Right lobe of liver (tissue), 6 donors: ENCODE results near the gene TCTN2. TPM values are rescaled to one million over a fixed set of nuclear protein-coding genes. Genes with fewer than 3 reads are reported as not detected.

Source experiments
- ATAC-seq, 4 donors: fragments of 200-7000 bp; cut with Tn5 transposase; one replicate each; pipeline ENCODE4 v1.9.1; 2020; ENCODE audit warnings: mild to moderate bottlenecking in 4 of 4, moderate library complexity in 4 of 4
- DNase-seq, 3 donors: peaks; one replicate each; pipeline ENCODE4 v3.0.0-alpha.2; 2020
- H3K27ac ChIP-seq, 3 donors: fragments of 200-600 bp; one replicate each; pipeline ENCODE4 v1.8.0; 2022
- H3K27me3 ChIP-seq, 2 donors: fragments of 200-600 bp; one replicate each; pipeline ENCODE4 v1.8.0; 2022
- H3K36me3 ChIP-seq, 4 donors: fragments of 200-600 bp; sonication (generic) in 1 of 4; one replicate each; pipeline versions ENCODE4 v1.5.1 to v1.8.0; 2017 to 2022; ENCODE audit warnings: control low read depth in 1 of 4
- H3K4me1 ChIP-seq, 4 donors: fragments of 200-600 bp; sonication (generic) in 1 of 4; one replicate each; pipeline versions ENCODE4 v1.5.1 to v1.8.0; 2017 to 2022; ENCODE audit warnings: control low read depth in 1 of 4
- H3K4me3 ChIP-seq, 3 donors: fragments of 200-600 bp; one replicate each; pipeline ENCODE4 v1.8.0; 2022
- H3K9me3 ChIP-seq, 4 donors: fragments of 200-600 bp; sonication (generic) in 1 of 4; one replicate each; pipeline versions ENCODE4 v1.5.1 to v1.8.0; 2017 to 2022; ENCODE audit warnings: control low read depth in 1 of 4
- CTCF ChIP-seq, 4 donors: fragments of 200-600 bp in 3 of 4; fragments of 450-650 bp in 1 of 4; IDR thresholded peaks; one replicate each; pipeline versions ENCODE4 v1.5.1 to v1.8.0; 2016 to 2022; ENCODE audit warnings: antibody characterized with exemption in 4 of 4, mild to moderate bottlenecking in 2 of 4
- POLR2A ChIP-seq: fragments of 450-650 bp; IDR thresholded peaks from one replicate; pipeline ENCODE4 v1.6.1; 2017; ENCODE audit warnings: antibody characterized with exemption, mild to moderate bottlenecking
- WGBS: methylation state at CpG from one replicate; pipeline ENCODE4 v1.1.6; 2018; ENCODE audit warnings: low coverage, low lambda C conversion rate; ENCODE audit not compliant: insufficient coverage; ENCODE audit errors: missing lambda C conversion rate; 5-methylcytosine and 5-hydroxymethylcytosine counted together
- intact Hi-C, 2 donors: fragments of 100-400 bp; cut with DNase I; formaldehyde crosslinking; loops; one replicate each; pipeline versions ENCODE4 v1.11.2 to v1.14.1; 2022
- total RNA-seq, 6 experiments: library from RNA; depleted of rRNA in 2 of 6; stranded (reverse); fragments of >200 nt in 2 of 6; fragmentation: NEBNext Ultra II Directional in 3 of 6; extraction: Animal tissue kit (Norgen Biotek cat#: 25700) in 3 of 6; gene quantifications; one replicate each; pipeline versions ENCODE4 v1.1.0 to v1.2.4, GENCODE V29; 2016 to 2023
- donor health status: DM: no; HTN: yes; CAD: no.
- donor health status: DM: no; HTN: no; CAD: no.
- donor health status: DM: no; HTN: no; CAD: no.
- donor health status: DM: no; HTN: yes; CAD: no.
- donor health status: DM: no; HTN: yes; CAD: no.

Gene TCTN2
- total RNA-seq, 6 experiments from 2014 or later = 0.61 to 1.2 (median 0.88) TPM

GRCh38 chr12:123732251-123732650, 61.3 kb downstream of the TCTN2 start:
- TF ChIP-seq CTCF (IDR thresholded peaks at IDR 0.05) (no peak), POLR2A (no peak)
- peaks cover 0 to 52% (median 15%) of the 10 kb centered on the region in 4 donors for H3K36me3 ChIP-seq
- H3K4me3 ChIP-seq = no peak overlapping the region
- intact Hi-C loops = no loop called here
- ATAC-seq = no peak
- no peak overlapping the region for H3K27ac ChIP-seq
- 83% methylated on average over 6 of the region's 12 CpGs for WGBS
- no peaks in the 10 kb centered on the region for H3K9me3 ChIP-seq
- H3K4me1 ChIP-seq = no peaks in the 10 kb centered on the region
- no peaks in the 10 kb centered on the region for H3K27me3 ChIP-seq
- no peak for DNase-seq

- no peak overlapping the region for H3K27ac ChIP-seq
- TF ChIP-seq CTCF (IDR thresholded peaks at IDR 0.05) (no peak), POLR2A (no peak)
- intact Hi-C loops = no loop called here
- H3K36me3 ChIP-seq = peaks cover 0 to 49% (median 13%) of the 10 kb centered on the region in 4 donors
- ATAC-seq (no peak), DNase-seq (no peak)
- no peak overlapping the region for H3K4me3 ChIP-seq
- 67% methylated on average over 6 of the region's 10 CpGs for WGBS
- no peaks in the 10 kb centered on the region for H3K4me1 ChIP-seq
- H3K27me3 ChIP-seq = no peaks in the 10 kb centered on the region
- H3K9me3 ChIP-seq = no peaks in the 10 kb centered on the region
Measured at GRCh38 chr12:123733229-123733628, 62.3 kb downstream of the TCTN2 start.

GRCh38 chr12:123734268-123734667, 63.4 kb downstream of the TCTN2 start:
- H3K27ac ChIP-seq = no peak overlapping the region
- H3K36me3 ChIP-seq = peaks cover 0 to 47% (median 13%) of the 10 kb centered on the region in 4 donors
- TF ChIP-seq CTCF (IDR thresholded peaks at IDR 0.05) (no peak), POLR2A (no peak)
- WGBS = 100% methylated on average over 3 of the region's 5 CpGs
- H3K27me3 ChIP-seq = no peaks in the 10 kb centered on the region
- no peak for ATAC-seq
- intact Hi-C loops = no loop called here
- no peaks in the 10 kb centered on the region for H3K4me1 ChIP-seq
- H3K4me3 ChIP-seq = no peak overlapping the region
- no peak for DNase-seq
- H3K9me3 ChIP-seq = no peaks in the 10 kb centered on the region

- no peak overlapping the region for H3K4me3 ChIP-seq
- no peak overlapping the region for H3K27ac ChIP-seq
- H3K36me3 ChIP-seq = peaks cover 0 to 50% (median 10%) of the 10 kb centered on the region in 4 donors
- no peaks in the 10 kb centered on the region for H3K9me3 ChIP-seq
- DNase-seq (no peak), ATAC-seq (no peak)
- TF ChIP-seq POLR2A (no peak), CTCF (IDR thresholded peaks at IDR 0.05) (no peak)
- intact Hi-C loops = no loop called here
- no peaks in the 10 kb centered on the region for H3K27me3 ChIP-seq
- H3K4me1 ChIP-seq = no peaks in the 10 kb centered on the region
- WGBS = 81% methylated on average over 11 of the region's 14 CpGs
Measured at GRCh38 chr12:123741937-123742572, 71.1 kb downstream of the TCTN2 start.
